Aorta (tissue), 5 donors: ENCODE measurements around the gene TMEM242. TPM values are rescaled to one million over a fixed set of nuclear protein-coding genes. Genes with fewer than 3 reads are reported as not detected.

ENCODE experiments used
- ATAC-seq: fragments of 200-7000 bp; cut with Tn5 transposase; one replicate; pipeline ENCODE4 v1.9.1; 2022; ENCODE audit warnings: moderate library complexity; ENCODE audit not compliant: low FRiP score
- DNase-seq, 2 donors: peaks; one replicate each; pipeline ENCODE4 v3.0.0-alpha.2; 2020
- H3K27ac ChIP-seq, 2 donors: one replicate each; pipeline ENCODE4 v1.5.1; 2013; ENCODE audit warnings: low read length in 2 of 2, mild to moderate bottlenecking in 2 of 2, moderate library complexity in 2 of 2, control low read depth in 1 of 2, inconsistent platforms in 1 of 2, low read depth in 1 of 2
- H3K27me3 ChIP-seq, 2 donors: one replicate each; pipeline ENCODE4 v1.6.1; 2013; ENCODE audit warnings: control low read depth in 1 of 2, low read length in 1 of 2, mild to moderate bottlenecking in 1 of 2, moderate library complexity in 1 of 2; ENCODE audit not compliant: insufficient read depth in 2 of 2, control insufficient read depth in 1 of 2
- H3K36me3 ChIP-seq, 2 donors: one replicate each; pipeline ENCODE4 v1.6.1; 2013; ENCODE audit warnings: control low read depth in 1 of 2, low read length in 1 of 2, mild to moderate bottlenecking in 1 of 2; ENCODE audit not compliant: insufficient read depth in 2 of 2, control insufficient read depth in 1 of 2
- H3K4me1 ChIP-seq, 2 donors: one replicate each; pipeline ENCODE4 v1.6.1; 2013; ENCODE audit warnings: low read length in 2 of 2, control low read depth in 1 of 2, mild to moderate bottlenecking in 1 of 2, moderate library complexity in 1 of 2; ENCODE audit not compliant: insufficient read depth in 2 of 2, control insufficient read depth in 1 of 2
- H3K4me3 ChIP-seq, 2 donors: one replicate each; pipeline ENCODE4 v1.5.1; 2013; ENCODE audit warnings: low read length in 2 of 2, control low read depth in 1 of 2, mild to moderate bottlenecking in 1 of 2
- H3K9me3 ChIP-seq: one replicate; pipeline ENCODE4 v1.6.1; 2013; ENCODE audit warnings: mild to moderate bottlenecking, low read length; ENCODE audit not compliant: control insufficient read depth
- WGBS, 2 donors: extraction: QIAGEN DNeasy Blood & Tissue Kit; methylation state at CpG; one replicate each; pipeline ENCODE4 v1.1.7; 2013; 5-methylcytosine and 5-hydroxymethylcytosine counted together
- intact Hi-C, 2 donors: fragments of 100-400 bp; cut with DNase I; formaldehyde crosslinking; loops; one replicate each; pipeline versions ENCODE4 v1.14.2 to v1.15.0; 2022
- polyA plus RNA-seq, 2 donors: library from polyadenylated mRNA; stranded (reverse); fragments of 200-250 nt; gene quantifications; one replicate each; pipeline ENCODE4 v1.2.3, GENCODE V29; 2013
- total RNA-seq, 2 donors: library from RNA; stranded (reverse); fragmentation: NEBNext Ultra II Directional; extraction: Animal tissue kit (Norgen Biotek cat#: 25700); gene quantifications; one replicate each; pipeline ENCODE4 v1.2.1, GENCODE V29; 2021
- donor health status: healthy with polysubstance abuse.
- donor health status: Bipolar disorder and iron deficiency.
- donor health status: DM: no; HTN: no; CAD: no.
- donor health status: DM: no; HTN: no; CAD: no.
- donor health status: DM: yes; HTN: yes; CAD: no.

Gene TMEM242
- total and polyA plus RNA-seq, 4 donors = 12.0 to 17.5 (median 15.1) TPM

- Histone ChIP-seq H3K4me1 (no peaks in the 10 kb centered on the region), H3K27me3 (no peaks in the 10 kb centered on the region), H3K36me3 (no peaks in the 10 kb centered on the region), H3K4me3 (no peak overlapping the region), H3K27ac (no peak overlapping the region), H3K9me3 (no peaks in the 10 kb centered on the region)
- 92 to 95% methylated on average over 7 of the region's 7 CpGs for WGBS, 2 donors
- DNase-seq = no peak
- ATAC-seq = no peak
- intact Hi-C loops = no loop called here
Measured at GRCh38 chr6:157282284-157282683, 41.0 kb downstream of the TMEM242 start.

- Histone ChIP-seq H3K4me1 (no peaks in the 10 kb centered on the region), H3K9me3 (no peaks in the 10 kb centered on the region), H3K4me3 (no peak overlapping the region), H3K27me3 (no peaks in the 10 kb centered on the region), H3K36me3 (no peaks in the 10 kb centered on the region), H3K27ac (no peak overlapping the region)
- 74 to 75% methylated on average over 9 of the region's 9 CpGs for WGBS, 2 donors
- no peak for ATAC-seq
- DNase-seq = peak in 1 of 2 donors; percentile 48
- intact Hi-C loops = no loop called here
Measured at GRCh38 chr6:157281570-157281969, 41.7 kb downstream of the TMEM242 start.

GRCh38 chr6:157280947-157281346, 42.4 kb downstream of the TMEM242 start:
- WGBS, 2 donors = 85 to 87% methylated on average over 9 of the region's 9 CpGs
- DNase-seq (peak in 1 of 2 donors; percentile 38), ATAC-seq (no peak)
- intact Hi-C loops = no loop called here
- Histone ChIP-seq H3K27me3 (no peaks in the 10 kb centered on the region), H3K4me3 (no peak overlapping the region), H3K9me3 (no peaks in the 10 kb centered on the region), H3K27ac (no peak overlapping the region), H3K4me1 (no peaks in the 10 kb centered on the region), H3K36me3 (no peaks in the 10 kb centered on the region)

GRCh38 chr6:157280157-157280556, 43.2 kb downstream of the TMEM242 start:
- WGBS, 2 donors = 76 to 77% methylated on average over 17 of the region's 17 CpGs
- Histone ChIP-seq H3K9me3 (no peaks in the 10 kb centered on the region), H3K27ac (no peak overlapping the region), H3K4me1 (no peaks in the 10 kb centered on the region), H3K36me3 (no peaks in the 10 kb centered on the region), H3K27me3 (no peaks in the 10 kb centered on the region), H3K4me3 (no peak overlapping the region)
- peak in 1 of 2 donors; percentile 39 for DNase-seq
- intact Hi-C loops = no loop called here
- ATAC-seq = no peak

- H3K27me3 ChIP-seq = no peaks in the 10 kb centered on the region
- H3K36me3 ChIP-seq = no peaks in the 10 kb centered on the region
- no peaks in the 10 kb centered on the region for H3K4me1 ChIP-seq
- DNase-seq (no peak), ATAC-seq (no peak)
- intact Hi-C loops = loop anchor here in 1 of 2 donors (10.0 kb wide), 1 partner anchor 243 kb away; no protein-coding TSS in a partner anchor
- H3K27ac ChIP-seq = no peak overlapping the region
- no peak overlapping the region for H3K4me3 ChIP-seq
- no peaks in the 10 kb centered on the region for H3K9me3 ChIP-seq
- 85 to 87% methylated on average over 9 of the region's 9 CpGs for WGBS, 2 donors
Measured at GRCh38 chr6:157278171-157278570, 45.1 kb downstream of the TMEM242 start.

GRCh38 chr6:157276731-157277130, 46.6 kb downstream of the TMEM242 start:
- DNase-seq (no peak), ATAC-seq (no peak)
- Histone ChIP-seq H3K9me3 (no peaks in the 10 kb centered on the region), H3K27me3 (no peaks in the 10 kb centered on the region), H3K4me3 (no peak overlapping the region), H3K36me3 (no peaks in the 10 kb centered on the region), H3K4me1 (no peaks in the 10 kb centered on the region), H3K27ac (no peak overlapping the region)
- intact Hi-C loops = loop anchor here in 1 of 2 donors (10.0 kb wide), 1 partner anchor 242 kb away; no protein-coding TSS in a partner anchor
- 88 to 94% methylated on average over 9 of the region's 9 CpGs for WGBS, 2 donors

- H3K36me3 ChIP-seq = no peaks in the 10 kb centered on the region
- ATAC-seq = no peak
- WGBS, 2 donors = 90% methylated on average over 3 of the region's 3 CpGs
- H3K27me3 ChIP-seq = no peaks in the 10 kb centered on the region
- no peak for DNase-seq
- H3K27ac ChIP-seq = no peak overlapping the region
- no peaks in the 10 kb centered on the region for H3K9me3 ChIP-seq
- intact Hi-C loops = loop anchor here in 1 of 2 donors (10.0 kb wide), 1 partner anchor 241 kb away; no protein-coding TSS in a partner anchor
- H3K4me1 ChIP-seq = no peaks in the 10 kb centered on the region
- H3K4me3 ChIP-seq = no peak overlapping the region
Measured at GRCh38 chr6:157276134-157276532, 47.2 kb downstream of the TMEM242 start.

GRCh38 chr6:157274471-157275226, 48.7 kb downstream of the TMEM242 start:
- Histone ChIP-seq H3K36me3 (no peaks in the 10 kb centered on the region), H3K4me3 (peak overlapping the region; percentile 48 to 71), H3K27ac (peak overlapping the region in 1 of 2 donors; percentile 90), H3K27me3 (no peaks in the 10 kb centered on the region), H3K9me3 (no peaks in the 10 kb centered on the region), H3K4me1 (no peaks in the 10 kb centered on the region)
- intact Hi-C loops = loop anchor here (5.0 to 10.0 kb wide), 4 partner anchors 37 to 242 kb away; no protein-coding TSS in a partner anchor
- DNase-seq (peak; percentile 78 to 93), ATAC-seq (peak; percentile 97)
- 1% methylated on average over 77 to 93 of the region's 93 CpGs for WGBS, 2 donors
